HG02973 (cell line): Measurements from ENCODE around the gene DTX4.

ENCODE experiments used
- ATAC-seq: cut with Tn5 transposase; IDR thresholded peaks from one replicate; pipeline ENCODE4 v1.9.1; 2021; ENCODE audit warnings: moderate library complexity; ENCODE audit not compliant: unreplicated experiment

The DTX4 gene

GRCh38 chr11:59172345-59173079 is 580 bp downstream of the DTX4 start:
- ATAC-seq = peak; percentile 30

- ATAC-seq = peak; percentile 2
Observed at GRCh38 chr11:59173080-59173963, 1.4 kb downstream of the DTX4 start.

GRCh38 chr11:59173964-59174663 is 2.2 kb downstream of the DTX4 start:
- no peak for ATAC-seq

- ATAC-seq = no peak
Observed at GRCh38 chr11:59174664-59175033, 2.7 kb downstream of the DTX4 start.

- no peak for ATAC-seq
Observed at GRCh38 chr11:59175091-59175501, 3.2 kb downstream of the DTX4 start.

GRCh38 chr11:59176330-59176729 is 4.4 kb downstream of the DTX4 start:
- ATAC-seq = no peak

- ATAC-seq = no peak
Observed at GRCh38 chr11:59178402-59178801, 6.5 kb downstream of the DTX4 start.

GRCh38 chr11:59179121-59179520 is 7.2 kb downstream of the DTX4 start:
- ATAC-seq = no peak

- ATAC-seq = no peak
Observed at GRCh38 chr11:59180168-59180776, 8.3 kb downstream of the DTX4 start.

- no peak for ATAC-seq
Observed at GRCh38 chr11:59180907-59181306, 9.0 kb downstream of the DTX4 start.

GRCh38 chr11:59181746-59182456 is 10.0 kb downstream of the DTX4 start:
- ATAC-seq = no peak

GRCh38 chr11:59182457-59183151 is 10.7 kb downstream of the DTX4 start:
- ATAC-seq = no peak

- ATAC-seq = no peak
Observed at GRCh38 chr11:59183771-59184170, 11.8 kb downstream of the DTX4 start.

GRCh38 chr11:59184691-59185339 is 12.9 kb downstream of the DTX4 start:
- ATAC-seq = no peak

GRCh38 chr11:59185386-59185945 is 13.5 kb downstream of the DTX4 start:
- no peak for ATAC-seq

GRCh38 chr11:59186130-59186594 is 14.2 kb downstream of the DTX4 start:
- peak; percentile 68 for ATAC-seq

- ATAC-seq = no peak
Observed at GRCh38 chr11:59187035-59187434, 15.1 kb downstream of the DTX4 start.

GRCh38 chr11:59187587-59187986 is 15.7 kb downstream of the DTX4 start:
- no peak for ATAC-seq

- ATAC-seq = no peak
Observed at GRCh38 chr11:59188954-59189353, 17.0 kb downstream of the DTX4 start.
